Midbrain (tissue), 1 donor: ENCODE data around the gene SPINDOC.

ENCODE experiments used
- DNase-seq: peaks from one replicate; lab custom pipeline; 2025; lab: John Stamatoyannopoulos, UW

Gene SPINDOC

DNA sequence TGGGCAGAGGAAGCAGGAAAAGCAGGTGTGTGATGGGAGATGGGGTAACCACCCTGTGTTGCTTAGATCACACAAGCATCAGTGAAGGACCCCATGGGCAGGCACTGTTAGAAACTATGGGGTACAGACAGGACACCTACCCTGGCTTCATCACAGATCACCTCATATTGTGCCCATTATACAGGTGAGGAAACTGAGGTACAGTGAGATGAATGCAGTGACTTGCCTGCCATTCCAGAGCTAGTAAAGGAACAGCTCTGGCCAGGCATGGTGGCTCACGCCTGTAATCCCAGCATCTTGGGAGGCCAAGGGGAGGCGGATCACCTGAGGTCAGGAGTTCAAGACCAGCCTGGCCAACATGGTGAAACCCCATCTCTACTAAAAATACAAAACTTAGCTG, 19.8 kb downstream of the SPINDOC start:
- DNase-seq, result no peak

DNA sequence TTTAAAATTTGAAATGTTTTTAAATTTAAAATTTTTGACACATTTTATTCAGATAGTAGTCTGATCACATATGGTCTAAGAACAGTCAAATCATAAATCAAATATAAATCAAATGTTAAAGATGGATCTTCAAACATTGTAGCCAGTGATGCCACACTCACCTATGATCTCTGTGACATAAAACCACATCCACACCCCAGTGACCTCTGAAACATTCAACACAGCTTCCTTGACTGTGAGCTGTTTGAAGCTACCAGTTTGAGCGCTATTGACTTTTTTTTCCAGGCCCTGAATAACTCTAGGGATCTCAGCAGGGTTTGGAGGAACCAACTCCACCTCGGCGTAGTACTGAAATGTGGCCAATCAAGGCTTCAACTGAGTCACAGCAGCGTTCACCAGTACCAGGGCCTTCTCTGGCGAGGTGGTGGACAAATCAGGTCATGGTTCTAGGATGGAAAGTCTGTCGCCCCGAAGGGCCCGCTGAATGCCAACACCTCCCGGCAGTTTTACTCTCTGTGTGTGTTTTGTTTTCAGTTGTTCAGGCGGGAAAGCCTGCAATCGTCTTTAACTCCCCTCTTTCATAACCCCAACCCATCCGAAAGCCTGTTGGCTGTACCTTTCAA, 21.4 kb downstream of the SPINDOC start:
- DNase-seq, result no peak

DNA sequence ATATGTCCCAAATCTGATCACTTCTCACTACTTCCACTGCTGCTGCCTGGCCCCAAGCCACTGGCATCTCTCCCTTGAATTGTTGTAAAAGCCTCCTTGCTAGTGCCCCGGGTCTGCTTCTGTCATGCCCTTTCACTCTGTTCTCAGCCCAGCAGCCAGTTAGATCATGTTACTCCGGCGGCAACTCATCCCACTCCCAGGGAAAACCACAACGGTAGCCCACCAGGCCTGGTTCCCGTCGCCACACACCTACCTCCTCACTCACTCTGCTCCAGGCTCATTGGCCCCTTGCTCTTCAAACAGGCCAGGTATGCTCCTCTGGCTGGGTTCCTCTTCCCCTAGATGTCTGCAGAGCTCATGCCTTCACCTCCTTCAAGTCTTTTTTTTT, 21.9 kb downstream of the SPINDOC start:
- no peak for DNase-seq

GRCh38 chr11:63837027-63837688, 23.9 kb downstream of the SPINDOC start:
- peak; percentile 81 for DNase-seq

DNA sequence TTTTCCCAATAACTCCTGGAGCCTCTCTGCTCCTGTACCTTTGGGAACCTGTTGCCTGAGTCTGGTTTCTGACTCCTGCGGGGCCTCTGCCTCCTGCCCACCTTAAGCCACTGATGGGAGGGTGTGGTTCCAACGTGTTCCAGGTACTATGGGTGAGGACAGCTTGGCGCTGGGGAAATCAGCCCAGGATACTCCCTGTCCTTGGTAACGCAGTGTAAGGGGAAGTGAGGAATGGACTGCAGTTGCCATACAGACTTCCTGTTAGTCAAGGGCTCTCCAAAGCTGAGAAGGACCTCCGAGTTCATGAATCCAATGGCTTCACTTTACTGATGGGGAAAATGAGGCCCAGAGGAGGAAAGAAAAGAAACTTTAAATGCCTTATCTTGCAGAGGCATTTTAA, 24.5 kb downstream of the SPINDOC start:
- no peak for DNase-seq

- no peak for DNase-seq
These were observed 25.0 kb downstream of the SPINDOC start for GRCh38 chr11:63838150-63838677.

- peak; percentile 99 for DNase-seq
These were observed 25.6 kb downstream of the SPINDOC start, which contains the start of gene MARK2 for GRCh38 chr11:63838678-63839507. Gene MARK2 (plus strand): TSS chr11:63839110. CDS start chr11:63839507, 397 bp downstream.

GRCh38 chr11:63839508-63840355, 26.5 kb downstream of the SPINDOC start:
- no peak for DNase-seq

GRCh38 chr11:63840356-63841060, 27.3 kb downstream of the SPINDOC start:
- DNase-seq, result no peak

DNA sequence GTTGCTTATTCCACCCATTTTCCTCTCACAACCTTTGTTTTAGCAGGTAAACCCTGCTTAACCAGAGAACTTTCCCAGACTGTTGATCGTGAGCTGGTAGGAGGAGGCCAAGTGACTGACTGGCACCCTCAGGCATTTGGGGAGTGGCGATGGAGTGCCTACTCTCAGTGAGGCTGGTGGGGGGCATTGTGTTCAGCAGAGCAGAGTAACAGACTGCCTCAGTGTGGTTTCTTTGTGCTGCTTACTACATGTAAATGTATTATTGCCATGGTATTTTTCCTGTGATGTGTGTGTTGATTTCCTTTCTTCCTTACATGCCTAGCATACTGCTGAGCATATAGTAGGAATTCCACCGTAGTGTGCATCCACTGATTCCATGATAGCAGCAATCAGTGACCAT, 28.3 kb downstream of the SPINDOC start:
- peak; percentile 31 for DNase-seq

GRCh38 chr11:63843041-63843440, 29.8 kb downstream of the SPINDOC start:
- DNase-seq, result no peak

DNA sequence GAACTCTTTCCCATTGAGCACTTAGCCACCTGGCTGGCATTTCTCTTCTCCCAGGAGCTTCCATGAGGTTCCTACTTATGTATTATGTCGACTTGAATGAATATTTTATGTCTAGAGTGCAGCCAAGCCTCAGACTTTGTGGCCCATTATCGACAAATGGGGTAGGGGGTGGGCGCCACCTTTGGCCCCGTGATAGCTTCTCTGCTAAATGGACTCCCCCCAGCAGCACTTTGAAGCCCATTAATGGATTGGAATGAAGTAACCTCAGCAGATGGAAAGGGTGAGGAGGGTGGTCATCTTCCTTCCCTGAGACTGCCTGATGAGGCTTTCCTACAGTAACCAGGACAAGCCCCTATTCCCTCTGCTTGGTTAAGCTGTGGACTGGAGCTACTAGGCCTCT, 31.6 kb downstream of the SPINDOC start:
- DNase-seq, result no peak

GRCh38 chr11:63845303-63845702, 32.0 kb downstream of the SPINDOC start:
- DNase-seq, result no peak

DNA sequence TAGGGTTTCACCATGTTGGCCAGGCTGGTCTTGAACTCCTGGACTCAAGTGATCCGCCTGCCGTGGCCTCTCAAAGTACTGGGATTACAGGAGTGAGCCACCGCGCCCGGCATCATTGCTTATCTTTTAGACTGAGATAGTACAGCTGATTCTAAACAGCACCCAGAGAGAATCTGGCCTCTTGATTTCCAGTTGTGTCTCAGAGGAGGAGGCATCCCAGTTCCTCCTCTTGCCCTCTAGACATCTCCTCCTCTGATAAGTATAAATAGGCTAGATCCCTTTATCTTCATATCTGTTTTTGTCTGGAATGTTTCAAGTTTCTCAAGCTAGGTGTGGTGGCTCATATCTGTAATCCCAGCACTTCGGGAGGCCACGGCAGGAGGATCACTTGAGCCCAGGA, 32.7 kb downstream of the SPINDOC start:
- no peak for DNase-seq

DNA sequence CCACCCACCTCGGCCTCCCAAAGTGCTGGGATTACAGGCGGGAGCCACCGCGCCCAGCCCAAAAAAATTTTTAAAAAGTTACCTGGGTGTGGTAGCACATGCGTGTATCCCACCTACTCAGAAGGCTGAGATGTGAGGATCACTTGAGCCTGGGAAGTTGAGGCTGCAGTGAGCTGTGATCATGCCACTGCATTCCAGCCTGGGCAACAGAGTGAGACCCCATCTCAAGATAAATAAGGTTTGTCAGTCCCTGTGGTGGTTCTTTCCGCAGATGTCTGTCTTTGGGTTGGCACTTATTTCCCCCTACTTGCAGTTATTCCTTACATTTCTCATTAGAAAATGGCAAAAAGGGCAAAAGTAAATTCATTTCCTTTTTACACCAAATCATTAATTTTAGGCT, 33.6 kb downstream of the SPINDOC start:
- no peak for DNase-seq

- DNase-seq, result no peak
These were observed 34.1 kb downstream of the SPINDOC start for GRCh38 chr11:63847363-63847762.

DNA sequence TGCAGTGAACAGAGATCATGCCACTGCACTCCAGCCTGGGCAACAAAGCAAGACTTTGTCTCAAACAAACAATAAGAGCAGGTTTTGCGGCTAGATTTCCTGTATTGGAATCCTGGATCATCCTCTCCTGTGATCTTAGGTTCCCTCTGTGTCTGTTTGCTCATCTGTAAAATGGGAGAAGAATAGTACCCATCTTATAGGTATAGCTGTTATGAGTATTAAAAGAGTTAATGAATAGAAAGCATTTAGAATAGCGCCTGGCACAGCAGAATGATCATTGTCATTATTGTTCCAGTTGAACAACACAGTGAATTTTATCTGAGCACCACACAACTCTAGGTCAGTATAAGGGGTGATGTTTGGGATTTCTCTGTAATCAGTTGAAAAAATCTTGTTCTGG, 36.4 kb downstream of the SPINDOC start:
- DNase-seq, result no peak

DNA sequence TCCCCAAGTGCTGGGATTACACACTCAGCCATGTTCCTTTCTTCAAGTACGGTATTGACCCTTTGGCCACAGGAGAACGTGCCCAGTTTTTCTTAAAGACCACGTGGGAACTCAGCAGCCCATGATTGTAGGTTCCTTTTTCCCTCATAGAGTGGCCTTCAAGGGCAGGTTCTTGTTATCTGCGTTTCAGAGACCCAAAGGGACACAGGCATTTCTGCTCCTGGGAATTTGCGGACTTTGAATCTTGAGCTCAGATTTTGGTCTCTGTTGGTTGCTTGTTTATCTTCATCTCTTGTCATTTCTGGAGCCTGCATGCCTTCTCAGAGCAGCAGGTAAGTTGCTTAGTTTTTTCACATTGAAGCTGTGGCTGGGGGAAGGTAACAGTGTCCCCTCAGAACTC, 37.7 kb downstream of the SPINDOC start:
- DNase-seq, result no peak

DNA sequence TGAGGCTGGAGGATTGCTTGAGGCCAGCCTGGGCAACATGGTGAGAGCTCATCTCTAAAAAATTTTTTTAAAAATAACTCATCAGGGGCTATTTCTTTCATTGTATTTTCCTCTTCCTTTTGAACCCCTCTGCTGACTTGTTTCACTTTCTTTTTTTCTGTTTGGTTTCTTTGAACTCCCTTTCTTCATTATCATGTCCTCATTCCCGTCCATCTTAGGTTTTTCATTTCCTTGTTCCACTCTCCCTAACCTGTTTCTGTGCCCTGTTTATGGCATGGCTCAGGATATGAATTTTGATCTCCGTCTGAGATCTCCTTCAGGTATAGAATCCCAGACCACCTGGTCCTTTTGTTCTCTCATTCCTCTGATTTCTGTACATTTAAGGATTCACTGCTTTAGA, 38.1 kb downstream of the SPINDOC start:
- no peak for DNase-seq

DNA sequence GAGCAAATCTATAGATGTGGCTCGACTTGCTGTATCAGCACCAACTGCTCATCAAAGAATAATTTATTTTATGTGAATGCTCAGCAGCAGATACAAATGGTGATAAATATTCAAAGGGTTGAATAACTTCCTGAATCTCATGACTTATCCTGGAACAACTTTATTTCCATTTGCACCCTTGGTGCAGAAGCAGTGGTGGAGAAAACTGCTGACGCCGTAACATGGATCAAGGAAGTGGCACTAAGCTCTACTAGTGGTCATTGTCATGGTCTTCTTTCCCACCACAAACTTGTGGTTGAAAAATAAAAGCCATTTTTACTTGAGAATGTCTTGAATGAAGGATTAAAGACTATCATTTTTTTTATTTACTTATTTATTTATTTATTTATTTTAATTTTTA, 40.2 kb downstream of the SPINDOC start:
- DNase-seq, result no peak

DNA sequence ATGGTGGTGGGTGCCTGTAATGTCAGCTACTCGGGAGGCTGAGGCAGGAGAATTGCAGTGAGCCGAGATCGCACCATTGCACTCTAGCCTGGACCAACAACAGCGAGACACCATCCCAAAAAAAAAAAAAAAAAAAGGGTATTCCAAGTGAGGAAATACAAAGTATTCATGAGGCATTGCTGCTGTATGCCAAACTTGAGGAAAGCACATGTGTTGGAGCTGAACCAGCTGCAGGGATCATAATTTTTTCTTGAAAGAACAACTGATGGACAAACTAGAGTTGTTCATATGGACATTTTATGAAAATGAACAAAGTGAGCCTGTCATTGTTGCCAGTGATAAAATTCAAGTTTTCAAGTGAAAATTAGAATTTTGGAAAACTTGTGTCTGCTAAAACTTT, 41.4 kb downstream of the SPINDOC start:
- DNase-seq, result no peak
